BLaER1 (cell line): ENCODE data around the gene DNAI1.

Experiments
- H3K27ac ChIP-seq: shearing (Covaris generic); formaldehyde crosslinking; 2 replicates; pipeline ENCODE4 v1.8.1; 2022
- H3K27me3 ChIP-seq: shearing (Covaris generic); formaldehyde crosslinking; 2 replicates; pipeline ENCODE4 v1.8.1; 2022
- H3K36me3 ChIP-seq: shearing (Covaris generic); formaldehyde crosslinking; 2 replicates; pipeline ENCODE4 v1.8.1; 2022
- H3K4me1 ChIP-seq: shearing (Covaris generic); formaldehyde crosslinking; 2 replicates; pipeline ENCODE4 v1.8.1; 2022
- H3K4me2 ChIP-seq: shearing (Covaris generic); formaldehyde crosslinking; 2 replicates; pipeline ENCODE4 v1.8.1; 2022
- H3K4me3 ChIP-seq: shearing (Covaris generic); formaldehyde crosslinking; 2 replicates; pipeline ENCODE4 v1.8.1; 2022
- H3K9ac ChIP-seq: shearing (Covaris generic); formaldehyde crosslinking; 2 replicates; pipeline ENCODE4 v1.8.1; 2022
- H3K9me3 ChIP-seq: shearing (Covaris generic); formaldehyde crosslinking; 2 replicates; pipeline ENCODE4 v1.8.1; 2022
- H4K20me1 ChIP-seq: shearing (Covaris generic); formaldehyde crosslinking; 2 replicates; pipeline ENCODE4 v1.8.1; 2022
- Cebpa-rat ChIP-seq: shearing (Covaris generic); IDR thresholded peaks from 2 replicates; pipeline ENCODE4 v1.8.1; 2022

The DNAI1 gene

DNA sequence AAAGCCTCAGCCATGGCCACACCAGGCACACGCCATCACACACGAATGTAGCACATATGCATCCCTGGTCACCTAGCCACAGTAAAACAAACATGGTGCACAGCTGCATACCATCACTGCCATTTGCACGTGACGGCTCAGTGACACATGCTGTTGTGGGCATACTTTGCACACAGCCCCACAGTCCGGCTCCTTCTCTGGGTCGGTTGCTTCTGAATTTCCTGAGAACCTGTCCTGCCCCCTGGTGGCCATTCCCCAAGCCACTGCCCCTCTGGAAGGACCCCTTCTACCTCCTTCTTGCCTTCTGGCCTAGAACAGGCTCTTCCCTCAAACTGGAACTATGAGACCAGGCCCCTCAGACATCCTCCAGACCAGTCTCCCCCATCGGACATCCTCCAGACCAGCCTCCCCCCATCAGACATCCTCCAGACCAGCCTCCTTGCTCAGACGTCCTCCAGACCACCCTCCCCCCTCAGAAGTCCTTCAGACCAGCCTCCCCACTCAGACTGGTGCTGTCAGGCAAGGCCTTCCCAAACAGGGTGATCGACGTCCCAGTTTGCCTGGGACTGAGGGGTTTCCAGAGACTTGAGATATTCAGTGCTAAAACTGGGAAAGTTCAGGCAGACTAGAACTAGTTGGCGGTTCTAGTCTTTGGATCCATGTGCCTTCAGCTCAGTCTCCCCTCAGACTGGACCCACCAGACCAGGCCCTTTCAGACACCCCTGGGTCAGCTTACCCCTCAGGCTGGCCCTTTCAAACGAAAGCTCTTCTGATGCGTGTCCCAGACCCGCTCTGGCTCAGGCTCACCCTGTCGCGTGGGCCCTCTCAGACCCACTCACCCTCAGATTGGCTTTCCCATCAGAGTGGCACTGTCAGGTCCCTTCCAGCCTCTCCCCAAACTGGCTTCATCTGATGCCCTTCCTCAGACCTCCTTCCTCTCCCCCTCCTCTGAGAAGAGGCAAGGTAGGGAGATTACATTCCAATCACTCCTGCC is 88.5 kb downstream of the DNAI1 start:
- no peak for TF ChIP-seq Cebpa-rat
- no peaks in the 10 kb centered on the region for H3K9me3 ChIP-seq
- H3K27ac ChIP-seq, result no peak overlapping the region
- H3K36me3 ChIP-seq, result no peaks in the 10 kb centered on the region
- H3K4me2 ChIP-seq, result no peak overlapping the region
- H3K27me3 ChIP-seq, result no peaks in the 10 kb centered on the region
- no peak overlapping the region for H3K9ac ChIP-seq
- H3K4me3 ChIP-seq, result no peak overlapping the region
- H4K20me1 ChIP-seq, result no peaks in the 10 kb centered on the region
- no peaks in the 10 kb centered on the region for H3K4me1 ChIP-seq

DNA sequence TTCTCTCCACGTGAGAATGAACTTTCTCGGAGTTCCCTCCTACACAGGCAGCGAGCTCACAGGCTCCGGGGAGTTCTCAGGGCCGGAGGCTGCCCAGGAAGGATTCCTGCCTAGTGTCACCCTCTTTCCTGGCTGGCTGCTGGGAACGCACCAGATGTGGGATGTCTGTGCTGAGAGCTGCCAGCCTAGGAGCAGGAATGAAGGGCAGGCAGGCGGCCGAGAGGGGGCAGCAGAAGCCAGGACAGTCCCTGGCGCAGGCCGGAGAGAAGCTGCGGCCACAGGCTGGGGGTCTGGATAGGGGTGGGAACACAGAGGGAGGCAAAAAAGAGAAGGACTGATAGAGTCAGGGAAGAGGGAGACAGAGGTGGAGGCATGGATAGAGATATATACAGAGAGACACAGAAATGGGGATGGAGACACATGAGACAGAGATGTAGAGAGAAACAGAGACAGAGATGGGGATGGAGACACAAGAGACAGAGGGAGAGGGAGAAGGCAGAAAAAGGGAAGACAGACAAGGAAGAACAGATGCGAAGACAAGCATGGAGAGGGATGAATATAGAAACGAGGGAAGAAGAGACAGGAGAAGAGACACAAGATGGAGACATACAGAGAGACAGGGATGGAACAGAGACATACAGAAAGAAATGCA is 89.5 kb downstream of the DNAI1 start:
- H3K4me2 ChIP-seq, result no peak overlapping the region
- H3K27me3 ChIP-seq, result no peaks in the 10 kb centered on the region
- no peak overlapping the region for H3K27ac ChIP-seq
- H4K20me1 ChIP-seq, result peaks cover 1% of the 10 kb centered on the region; the same call in 1 of the 2 replicates
- H3K36me3 ChIP-seq, result no peaks in the 10 kb centered on the region
- H3K4me3 ChIP-seq, result no peak overlapping the region
- peaks cover 8% of the 10 kb centered on the region for H3K4me1 ChIP-seq
- no peak overlapping the region for H3K9ac ChIP-seq
- TF ChIP-seq Cebpa-rat, result no peak
- H3K9me3 ChIP-seq, result no peaks in the 10 kb centered on the region

DNA sequence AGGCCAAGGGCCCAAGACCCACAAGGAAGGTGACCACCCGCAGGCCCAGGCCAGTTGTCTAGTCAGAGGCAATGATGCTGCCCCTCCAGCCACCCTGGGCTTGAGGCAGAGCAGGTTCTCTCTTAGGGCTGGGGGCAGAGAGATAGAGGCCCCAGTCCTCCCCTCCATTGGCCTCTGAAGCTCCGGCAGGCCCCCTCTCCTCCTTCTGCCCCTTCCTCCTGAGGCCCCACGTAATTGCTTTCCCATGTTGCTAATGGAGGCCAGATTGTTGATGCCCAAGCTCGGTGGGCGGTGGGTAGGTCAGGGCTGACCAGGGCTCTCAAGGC is 90.8 kb downstream of the DNAI1 start:
- H3K36me3 ChIP-seq, result no peaks in the 10 kb centered on the region
- no peak overlapping the region for H3K4me3 ChIP-seq
- no peak overlapping the region for H3K4me2 ChIP-seq
- no peak overlapping the region for H3K27ac ChIP-seq
- peaks cover 10% of the 10 kb centered on the region; the same call in 1 of the 2 replicates for H4K20me1 ChIP-seq
- TF ChIP-seq Cebpa-rat, result no peak
- no peaks in the 10 kb centered on the region for H3K27me3 ChIP-seq
- H3K9ac ChIP-seq, result no peak overlapping the region
- peaks cover 21% of the 10 kb centered on the region for H3K4me1 ChIP-seq
- no peaks in the 10 kb centered on the region for H3K9me3 ChIP-seq

DNA sequence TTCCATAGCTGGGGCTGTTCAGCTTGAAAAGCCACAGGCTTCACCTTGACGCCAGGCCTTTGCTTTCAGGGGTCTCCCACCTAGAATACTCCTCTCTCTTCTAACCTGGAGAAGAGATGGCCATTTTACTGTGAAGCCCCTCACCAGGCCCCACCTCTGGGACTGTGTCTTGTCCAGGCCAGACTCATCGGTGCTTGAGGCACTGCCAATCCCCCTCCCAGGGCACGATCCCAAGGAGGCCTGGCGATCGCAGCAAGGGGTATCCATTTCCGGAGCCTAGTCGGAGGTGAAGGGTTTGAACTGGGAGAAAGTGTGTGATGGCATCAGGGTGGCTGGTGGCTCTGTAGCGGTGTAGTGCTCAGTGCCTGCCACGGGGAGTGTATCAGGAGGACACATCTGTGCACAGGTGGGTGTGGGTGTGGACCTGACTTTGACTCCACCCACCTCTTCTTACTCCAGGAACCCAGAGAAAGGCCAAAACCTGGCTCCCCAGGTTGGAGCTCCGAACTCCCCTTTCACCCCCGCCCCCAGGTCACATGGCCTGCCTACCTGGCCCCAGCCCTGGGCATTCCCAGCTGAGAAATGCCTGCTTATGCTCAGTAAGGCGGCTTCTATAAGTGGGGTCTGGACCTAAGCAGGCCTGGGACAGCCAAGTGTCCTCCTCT is 91.5 kb downstream of the DNAI1 start:
- peaks cover 29% of the 10 kb centered on the region for H3K4me1 ChIP-seq
- H3K9ac ChIP-seq, result no peak overlapping the region

DNA sequence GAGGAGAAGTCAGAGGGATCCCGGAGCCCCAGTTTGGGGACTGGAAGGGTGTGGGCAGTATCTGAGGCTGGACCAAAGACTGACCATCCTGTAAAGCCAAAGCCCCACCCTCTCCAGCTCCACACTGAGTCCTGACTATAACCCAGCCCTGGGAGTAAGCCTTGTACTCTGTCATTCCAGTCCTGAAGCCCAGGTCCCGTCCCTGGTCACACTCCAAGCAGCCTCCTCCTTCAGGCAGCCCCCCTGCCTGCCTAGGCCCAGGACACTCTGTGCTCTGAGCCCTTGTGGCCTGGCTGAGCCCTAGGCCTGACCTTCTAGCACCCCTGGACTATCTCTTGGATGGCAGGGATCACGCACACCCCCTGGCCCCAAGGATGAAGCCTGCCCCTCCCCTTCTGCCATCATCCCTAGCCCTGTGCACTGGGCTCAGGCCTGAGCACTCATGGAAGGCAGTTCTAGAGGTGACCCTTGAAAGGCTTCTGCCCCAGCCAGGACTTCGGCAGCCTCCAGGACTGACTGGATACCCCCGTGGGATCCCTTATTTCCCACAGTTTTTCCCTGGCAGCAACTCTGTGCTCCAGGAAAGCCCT is 92.2 kb downstream of the DNAI1 start:
- H4K20me1 ChIP-seq, result peaks cover 10% of the 10 kb centered on the region; the same call in 1 of the 2 replicates
- H3K4me3 ChIP-seq, result no peak overlapping the region
- no peak for TF ChIP-seq Cebpa-rat
- no peaks in the 10 kb centered on the region for H3K9me3 ChIP-seq
- H3K27ac ChIP-seq, result no peak overlapping the region
- H3K4me2 ChIP-seq, result no peak overlapping the region
- peaks cover 30% of the 10 kb centered on the region for H3K4me1 ChIP-seq
- H3K36me3 ChIP-seq, result no peaks in the 10 kb centered on the region
- no peaks in the 10 kb centered on the region for H3K27me3 ChIP-seq
- no peak overlapping the region for H3K9ac ChIP-seq

More for the DNA sequence above, 91.5 kb downstream of the DNAI1 start:
- H3K4me2 ChIP-seq, result no peak overlapping the region
- no peaks in the 10 kb centered on the region for H3K36me3 ChIP-seq
- no peak overlapping the region for H3K4me3 ChIP-seq
- peaks cover 10% of the 10 kb centered on the region; the same call in 1 of the 2 replicates for H4K20me1 ChIP-seq
- no peak for TF ChIP-seq Cebpa-rat
- H3K27me3 ChIP-seq, result no peaks in the 10 kb centered on the region
- H3K9me3 ChIP-seq, result no peaks in the 10 kb centered on the region
- H3K27ac ChIP-seq, result no peak overlapping the region

DNA sequence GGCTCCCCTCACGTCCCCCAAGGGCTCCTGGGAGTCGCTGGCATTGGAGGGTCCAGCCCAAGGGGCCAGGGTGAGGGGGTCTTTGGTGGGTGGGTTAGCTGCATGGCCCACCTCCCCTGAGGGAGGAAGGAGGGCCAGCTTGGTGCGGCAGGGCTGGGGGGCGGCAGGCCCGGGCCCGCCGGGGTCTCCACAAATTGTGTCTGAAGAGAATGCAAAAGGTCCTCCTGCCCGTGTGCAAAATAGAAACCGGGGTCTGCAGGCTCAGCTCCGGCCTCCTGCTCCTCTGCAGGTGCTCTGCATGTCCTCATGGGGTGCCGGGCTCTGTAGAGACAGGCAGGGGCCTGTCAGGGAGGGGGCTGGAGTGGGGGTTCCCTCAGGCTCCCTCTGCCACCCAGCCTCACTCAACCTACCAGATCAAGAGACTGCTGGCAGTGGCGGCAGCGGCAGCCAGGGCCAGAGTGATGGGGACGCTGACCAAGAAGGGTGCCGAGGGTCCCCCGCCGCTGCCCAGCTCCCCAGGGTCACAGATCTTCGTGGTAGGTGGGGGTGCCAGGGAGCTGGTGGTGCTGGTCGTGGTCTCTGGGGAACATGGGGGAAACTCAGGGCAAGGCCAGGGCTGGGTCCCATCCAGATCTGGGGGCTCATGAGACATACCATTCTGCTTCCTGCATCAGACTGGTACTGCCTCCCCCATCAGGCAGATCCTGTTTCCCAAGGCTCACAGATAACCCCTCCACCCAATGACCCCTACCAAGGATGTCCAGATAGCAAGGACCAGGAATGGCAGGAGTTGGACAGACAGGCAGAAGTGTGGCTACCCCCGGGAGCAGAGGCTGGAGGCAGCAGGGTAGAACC is 93.4 kb downstream of the DNAI1 start:
- Histone ChIP-seq H3K27ac (no peak overlapping the region), H3K9me3 (no peaks in the 10 kb centered on the region), H3K9ac (no peak overlapping the region), H3K36me3 (no peaks in the 10 kb centered on the region), H3K27me3 (no peaks in the 10 kb centered on the region), H3K4me2 (peak overlapping the region; percentile 11; the same call in 1 of the 2 replicates), H3K4me3 (no peak overlapping the region), H4K20me1 (peaks cover 10% of the 10 kb centered on the region; the same call in 1 of the 2 replicates), H3K4me1 (peaks cover 30% of the 10 kb centered on the region)
- TF ChIP-seq Cebpa-rat, result no peak

DNA sequence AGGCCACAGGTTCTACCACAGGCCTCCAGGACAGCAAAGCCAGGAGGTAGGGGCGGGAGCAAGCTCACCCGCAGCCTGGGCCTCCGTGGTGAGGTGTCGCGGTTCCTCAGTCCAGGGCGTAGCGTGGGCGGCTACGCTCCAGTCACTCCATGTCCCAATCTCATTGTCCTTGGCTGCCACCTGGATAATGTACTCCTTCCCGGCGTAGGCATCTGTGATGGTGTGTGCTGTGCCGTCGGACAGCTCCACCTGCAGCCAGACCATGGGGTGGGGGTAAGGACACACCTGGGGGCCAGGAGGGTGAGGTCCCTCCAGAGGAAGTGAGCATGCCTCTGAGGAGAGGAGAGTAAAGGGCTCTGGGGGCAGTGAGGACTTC is 94.0 kb downstream of the DNAI1 start:
- no peaks in the 10 kb centered on the region for H3K36me3 ChIP-seq
- H3K4me1 ChIP-seq, result peaks cover 30% of the 10 kb centered on the region
- H3K4me3 ChIP-seq, result no peak overlapping the region
- H3K9me3 ChIP-seq, result no peaks in the 10 kb centered on the region
- no peak for TF ChIP-seq Cebpa-rat
- H3K9ac ChIP-seq, result no peak overlapping the region
- H3K27me3 ChIP-seq, result no peaks in the 10 kb centered on the region
- no peak overlapping the region for H3K27ac ChIP-seq
- peaks cover 10% of the 10 kb centered on the region; the same call in 1 of the 2 replicates for H4K20me1 ChIP-seq
- peak overlapping the region; percentile 11; the same call in 1 of the 2 replicates for H3K4me2 ChIP-seq

DNA sequence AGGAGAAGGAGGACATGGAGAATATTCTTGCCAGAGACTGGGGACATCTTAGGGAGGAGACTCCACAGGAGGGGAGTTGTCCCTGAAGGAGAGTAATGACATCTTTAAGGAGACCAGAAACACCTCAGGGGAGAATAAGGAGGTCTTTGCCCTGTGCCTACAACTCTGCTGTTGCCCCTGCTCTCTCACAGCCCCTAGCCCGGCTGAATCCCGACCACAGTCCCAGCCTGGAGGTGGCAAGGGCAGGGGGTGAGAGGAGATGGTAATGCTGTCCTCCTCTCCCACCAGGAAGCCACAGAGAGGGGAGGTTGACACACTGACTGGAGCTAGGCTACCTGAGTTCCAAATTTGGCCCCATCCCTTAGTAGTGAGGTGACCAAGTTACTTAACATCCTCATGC is 94.4 kb downstream of the DNAI1 start:
- Histone ChIP-seq H3K4me2 (peak overlapping the region; percentile 55), H3K36me3 (no peaks in the 10 kb centered on the region), H3K4me3 (no peak overlapping the region), H3K27me3 (0 out of 2 replicates have a peak, but pooled peaks cover under 1% of the 10 kb centered on the region), H3K27ac (no peak overlapping the region), H4K20me1 (peaks cover 10% of the 10 kb centered on the region; the same call in 1 of the 2 replicates), H3K9me3 (no peaks in the 10 kb centered on the region), H3K9ac (no peak overlapping the region), H3K4me1 (peaks cover 30% of the 10 kb centered on the region)
- no peak for TF ChIP-seq Cebpa-rat
